Ishikawa (cell line): ENCODE measurements around the gene C2CD3.

ENCODE experiments used
- EGR1 ChIP-seq: IDR thresholded peaks from 2 replicates; pipeline ENCODE4 v1.6.1; 2012
- EP300 ChIP-seq: IDR thresholded peaks from 2 replicates; pipeline ENCODE4 v1.6.1; 2012; ENCODE audit warnings: borderline replicate concordance
- FOXM1 ChIP-seq: IDR thresholded peaks from 2 replicates; pipeline ENCODE4 v1.6.1; 2012; ENCODE audit warnings: low read depth, borderline replicate concordance
- MAX ChIP-seq: IDR thresholded peaks from 2 replicates; pipeline ENCODE4 v1.6.1; 2012
- REST ChIP-seq: IDR thresholded peaks from 2 replicates; pipeline ENCODE4 v1.6.1; 2012; ENCODE audit warnings: low read depth, mild to moderate bottlenecking
- TEAD4 ChIP-seq: IDR thresholded peaks from 2 replicates; pipeline ENCODE4 v1.6.1; 2012
- ZBTB7A ChIP-seq: IDR thresholded peaks from 2 replicates; pipeline ENCODE4 v1.6.1; 2012; ENCODE audit warnings: low read depth

GRCh38 chr11:74072286-74072685, 98.5 kb downstream of the C2CD3 start:
- TF ChIP-seq EP300 (no peak), EGR1 (no peak), TEAD4 (no peak), MAX (no peak), REST (no peak), FOXM1 (no peak), ZBTB7A (no peak)
